HG03521 (cell line): ENCODE measurements around the gene SERPINB4.

ENCODE experiments used
- ATAC-seq: cut with Tn5 transposase; IDR thresholded peaks from one replicate; pipeline ENCODE4 v1.9.1; 2021; ENCODE audit warnings: mild to moderate bottlenecking, moderate library complexity; ENCODE audit not compliant: unreplicated experiment

Gene SERPINB4

DNA sequence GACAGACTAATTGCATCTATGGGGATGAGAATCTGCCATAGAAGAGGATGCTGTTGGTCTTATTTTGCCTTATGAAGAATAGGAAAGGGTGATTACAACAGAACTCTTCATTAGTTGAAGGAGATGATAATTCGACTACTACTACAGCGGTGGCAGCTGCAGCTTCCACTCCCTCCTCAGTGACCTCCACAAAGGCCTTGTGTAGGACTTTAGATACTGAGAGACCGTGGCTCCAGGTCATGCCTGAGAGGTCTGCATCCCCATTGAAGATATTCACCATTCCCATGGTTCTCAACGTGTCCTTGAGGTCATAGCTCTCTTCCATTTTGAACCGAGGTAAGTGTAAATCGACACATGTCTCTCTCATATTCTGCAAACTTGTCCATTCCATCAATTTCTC lies 6.4 kb downstream of the SERPINB4 start:
- ATAC-seq = no peak

DNA sequence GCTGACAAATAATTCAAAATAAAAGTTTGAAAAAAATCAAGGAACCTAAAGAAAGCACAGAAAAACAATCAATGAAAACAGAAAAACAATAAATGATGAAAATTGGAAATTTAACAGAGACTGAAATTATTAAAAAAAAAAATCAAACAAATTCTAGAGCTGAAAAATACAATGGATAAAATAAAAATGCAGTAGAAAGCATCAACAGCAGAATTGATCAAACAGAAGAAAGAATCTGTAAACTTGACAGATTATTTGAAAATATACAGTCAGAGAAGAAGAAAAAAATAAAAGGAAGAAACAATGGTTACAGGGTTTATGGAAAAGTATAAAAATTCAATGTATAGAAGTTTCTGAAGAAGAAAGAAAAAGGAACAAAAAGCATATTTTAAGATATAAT lies 16.2 kb downstream of the SERPINB4 start:
- ATAC-seq = no peak

DNA sequence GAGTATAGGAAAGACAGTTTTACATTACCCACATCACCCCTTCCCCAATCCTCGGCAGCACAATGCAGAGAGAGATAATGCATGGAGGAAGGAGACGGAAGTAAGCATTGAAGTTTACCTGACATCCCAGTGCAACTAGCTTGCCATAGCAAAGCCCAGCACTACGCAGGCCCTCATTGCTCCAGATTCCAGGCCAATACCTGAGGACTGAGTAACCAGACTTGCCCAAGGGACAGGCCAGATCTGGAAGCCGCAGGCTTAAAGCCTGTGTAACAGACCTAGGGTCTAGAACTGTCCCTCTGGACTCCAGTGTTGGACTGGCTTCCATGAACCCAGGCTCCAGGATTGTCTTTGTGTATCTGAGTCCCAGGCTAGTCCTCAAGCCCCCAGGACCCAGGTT lies 17.6 kb downstream of the SERPINB4 start:
- ATAC-seq = no peak

DNA sequence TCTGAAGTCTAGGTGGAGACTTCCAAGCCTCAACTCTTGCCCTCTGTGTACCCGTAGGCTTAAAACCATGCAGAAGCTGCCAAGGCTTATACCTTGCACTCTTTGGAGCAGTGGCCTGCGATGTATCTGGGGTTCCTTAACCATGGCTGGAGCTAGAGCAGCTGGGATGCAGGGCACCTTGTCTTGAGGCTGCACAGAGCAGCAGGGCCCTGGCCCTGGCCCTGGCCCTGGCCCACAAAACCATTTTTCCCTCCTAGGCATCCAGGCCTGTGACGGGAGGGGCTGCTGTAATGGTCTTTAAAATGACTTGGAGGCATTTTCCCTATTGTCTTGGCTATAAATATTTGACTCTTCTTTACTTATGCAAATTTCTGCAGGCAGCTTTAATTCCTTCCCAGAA lies 19.2 kb downstream of the SERPINB4 start:
- ATAC-seq = no peak

DNA sequence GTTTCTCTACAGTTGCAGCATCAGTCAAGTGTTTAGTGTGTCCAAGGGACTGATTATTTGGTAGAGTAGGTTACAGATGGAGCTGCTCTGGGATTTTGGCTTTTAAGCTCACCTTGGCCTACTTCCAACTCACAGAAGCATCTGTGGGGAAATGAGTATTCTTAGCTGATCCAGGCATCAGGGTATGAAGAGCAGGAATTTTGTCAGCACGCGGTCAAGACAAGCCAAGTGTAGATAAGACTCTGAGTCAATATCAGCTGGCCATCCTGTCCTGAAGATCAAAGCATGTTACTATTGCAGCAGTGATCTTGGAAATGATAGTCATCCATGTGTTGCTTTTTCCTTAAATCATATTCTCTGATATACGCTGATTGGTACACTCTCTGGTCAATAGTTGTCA lies 24.4 kb downstream of the SERPINB4 start:
- no peak for ATAC-seq

DNA sequence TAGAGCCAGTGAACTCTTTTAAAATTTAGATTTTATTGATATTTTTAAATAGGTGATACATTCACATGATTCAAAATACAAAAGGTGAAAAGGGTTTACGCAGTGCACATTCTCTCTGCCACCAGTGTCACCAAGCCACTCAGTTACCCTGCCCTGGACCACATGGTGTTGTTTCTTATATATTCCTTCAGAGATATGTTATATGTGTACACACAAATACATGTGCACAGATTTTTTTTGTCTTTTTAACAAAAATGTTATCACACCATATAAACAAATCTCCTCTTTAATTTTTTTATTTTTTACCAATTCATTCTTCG lies 26.2 kb downstream of the SERPINB4 start:
- no peak for ATAC-seq

DNA sequence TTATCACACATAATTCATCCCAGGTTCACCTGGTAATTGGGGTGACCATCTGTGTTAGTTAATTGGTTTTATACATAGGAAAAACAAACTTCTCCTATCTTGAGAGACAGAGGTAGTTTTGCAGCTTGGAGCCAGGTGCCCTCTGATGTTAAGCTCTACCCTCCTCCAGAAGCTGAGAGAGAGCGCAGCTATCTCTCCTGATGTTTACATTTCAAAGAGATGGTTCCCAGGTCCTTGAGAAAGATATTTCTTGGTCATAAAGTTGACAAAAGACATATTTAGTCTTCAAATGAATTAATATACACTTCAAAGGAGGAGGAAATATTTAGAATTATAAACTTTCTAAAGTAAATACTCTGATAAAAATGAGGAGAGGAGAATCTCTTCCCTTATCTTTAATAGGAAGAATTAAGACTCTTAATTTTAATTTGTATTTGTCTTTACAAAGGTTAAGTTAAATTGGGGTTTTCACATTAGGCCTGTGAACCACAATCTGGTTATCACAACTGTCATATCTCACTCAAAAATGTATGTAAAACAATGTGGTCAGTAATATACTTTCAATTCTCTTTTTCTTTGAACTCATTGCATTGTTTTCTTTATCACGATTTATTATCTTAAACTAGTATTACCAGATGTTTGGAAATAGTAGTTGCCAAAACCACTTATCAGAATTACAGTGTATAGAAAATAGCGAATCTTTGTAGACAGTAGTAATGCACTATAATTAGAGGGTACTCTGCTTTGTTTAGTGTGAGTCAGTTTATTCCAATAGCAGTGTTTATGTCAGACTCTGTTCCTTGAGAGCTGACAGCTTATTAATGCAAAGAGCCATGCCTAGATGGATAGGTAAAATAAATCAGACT lies 26.8 kb downstream of the SERPINB4 start:
- ATAC-seq = peak; percentile 91

DNA sequence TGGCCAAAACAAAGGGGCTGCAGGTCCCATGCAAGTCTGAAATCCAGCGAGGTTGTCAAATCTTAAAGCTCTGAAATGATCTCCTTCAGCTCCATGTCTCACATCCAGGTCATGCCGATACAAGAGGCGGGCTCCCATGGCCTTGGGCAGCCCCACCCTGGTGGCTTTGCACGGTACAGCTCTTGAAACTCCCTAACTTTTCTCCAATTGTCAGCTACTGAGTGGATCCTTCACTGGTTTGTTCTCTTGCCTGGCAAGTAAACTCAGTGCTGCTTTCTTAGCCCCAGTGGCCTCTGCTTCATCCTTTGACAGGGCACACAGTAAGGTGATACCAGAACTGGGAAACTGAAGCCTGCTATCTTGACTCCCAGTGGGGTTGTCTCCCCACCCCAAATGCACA lies 30.6 kb downstream of the SERPINB4 start:
- no peak for ATAC-seq

DNA sequence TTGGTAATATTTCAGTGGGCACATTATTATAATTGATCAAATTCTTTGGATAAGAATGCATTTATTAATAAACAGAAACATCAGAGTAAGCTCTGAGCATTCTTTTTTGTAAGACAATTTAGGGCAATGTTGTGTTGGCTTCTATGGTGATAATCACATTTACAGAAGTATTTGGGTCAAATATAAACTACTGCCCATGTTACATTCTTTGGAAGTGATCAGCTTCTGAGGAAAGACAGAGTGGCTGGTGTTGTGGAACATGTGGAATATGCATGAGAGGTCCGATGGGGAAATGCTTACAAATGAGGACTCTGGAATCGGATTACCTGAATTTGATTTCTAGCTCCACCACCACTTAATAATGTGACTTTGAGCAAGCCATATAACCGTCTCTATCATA lies 37.5 kb downstream of the SERPINB4 start:
- ATAC-seq = no peak

DNA sequence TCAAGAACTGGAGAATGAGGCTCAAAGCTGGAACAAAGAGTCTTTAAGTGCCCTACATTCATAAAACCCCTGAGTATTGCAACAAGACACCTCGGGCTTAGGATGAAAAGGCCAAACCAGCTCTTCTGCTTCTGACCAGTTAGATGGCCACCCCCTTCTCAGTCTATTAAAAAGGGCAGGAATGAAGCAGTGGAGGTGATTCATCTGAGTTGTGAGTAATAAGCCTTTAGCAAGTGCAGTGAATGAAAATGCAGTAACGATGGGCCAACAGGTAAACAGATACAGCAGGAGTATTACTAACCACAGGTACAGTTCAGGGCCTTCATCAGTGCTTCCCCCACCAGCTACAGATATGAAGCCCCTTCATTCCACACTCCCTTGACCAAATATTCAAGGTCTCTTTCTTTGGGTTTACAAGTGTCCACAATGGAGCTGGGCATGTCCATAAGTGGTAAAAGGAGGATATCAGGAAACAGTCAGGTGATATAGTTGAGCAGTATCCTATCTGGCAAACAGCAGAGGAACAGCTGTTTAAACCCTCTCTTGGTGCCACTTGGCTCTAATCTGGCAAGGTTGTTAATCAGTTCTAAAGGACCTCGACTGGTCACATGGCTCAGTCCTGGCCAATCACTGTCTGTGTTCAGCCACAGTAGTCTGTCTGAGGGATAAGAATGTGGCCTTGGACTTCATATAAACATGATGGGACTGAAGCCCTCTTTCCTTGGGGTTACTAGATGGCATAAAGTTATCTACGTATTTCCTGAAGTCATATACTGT lies 39.1 kb downstream of the SERPINB4 start:
- no peak for ATAC-seq

DNA sequence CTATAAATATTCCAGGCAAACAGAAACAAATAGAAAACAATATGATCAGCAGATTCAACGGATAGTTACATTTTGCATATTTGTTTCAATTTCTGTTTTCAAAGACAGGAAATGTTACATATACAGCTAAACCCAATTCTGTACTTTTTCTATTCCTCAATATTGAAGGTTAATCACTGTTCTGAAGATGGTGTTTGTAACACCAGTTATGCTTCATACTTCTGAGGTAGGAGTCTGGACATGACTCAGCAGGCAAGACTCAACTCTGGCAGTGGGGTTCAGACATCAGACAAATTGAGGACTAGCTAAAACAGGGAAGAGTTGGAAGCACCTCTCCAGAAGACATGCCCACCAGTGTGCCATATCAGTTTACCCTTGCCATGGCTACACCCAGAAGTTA lies 40.3 kb downstream of the SERPINB4 start:
- peak; percentile 95 for ATAC-seq

DNA sequence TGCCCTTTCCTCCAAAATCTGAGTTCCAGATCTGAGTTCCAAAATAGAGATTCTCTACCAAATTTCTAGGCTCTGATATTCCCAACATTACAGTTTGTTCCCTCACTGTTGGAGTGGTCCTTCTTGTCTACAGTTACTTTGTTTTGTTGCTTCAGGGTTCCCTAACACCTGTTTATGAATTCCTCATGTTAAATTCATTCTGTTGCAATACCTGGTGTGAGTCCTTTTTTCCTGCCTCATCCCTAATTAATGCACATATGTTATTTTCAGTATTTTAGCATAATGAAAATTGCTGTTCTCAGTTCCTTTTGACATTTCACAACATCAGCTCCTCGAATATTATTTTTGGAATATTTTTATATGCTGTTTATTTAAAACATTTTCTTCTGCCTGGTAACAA lies 40.7 kb downstream of the SERPINB4 start:
- no peak for ATAC-seq

DNA sequence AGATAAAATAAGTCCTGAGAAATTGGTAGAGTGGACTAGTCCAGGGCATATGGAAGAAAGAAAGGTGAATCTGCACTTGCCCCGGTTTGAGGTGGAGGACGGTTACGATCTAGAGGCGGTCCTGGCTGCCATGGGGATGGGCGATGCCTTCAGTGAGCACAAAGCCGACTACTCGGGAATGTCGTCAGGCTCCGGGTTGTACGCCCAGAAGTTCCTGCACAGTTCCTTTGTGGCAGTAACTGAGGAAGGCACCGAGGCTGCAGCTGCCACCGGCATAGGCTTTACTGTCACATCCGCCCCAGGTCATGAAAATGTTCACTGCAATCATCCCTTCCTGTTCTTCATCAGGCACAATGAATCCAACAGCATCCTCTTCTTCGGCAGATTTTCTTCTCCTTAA lies 47.1 kb downstream of the SERPINB4 start:
- no peak for ATAC-seq

DNA sequence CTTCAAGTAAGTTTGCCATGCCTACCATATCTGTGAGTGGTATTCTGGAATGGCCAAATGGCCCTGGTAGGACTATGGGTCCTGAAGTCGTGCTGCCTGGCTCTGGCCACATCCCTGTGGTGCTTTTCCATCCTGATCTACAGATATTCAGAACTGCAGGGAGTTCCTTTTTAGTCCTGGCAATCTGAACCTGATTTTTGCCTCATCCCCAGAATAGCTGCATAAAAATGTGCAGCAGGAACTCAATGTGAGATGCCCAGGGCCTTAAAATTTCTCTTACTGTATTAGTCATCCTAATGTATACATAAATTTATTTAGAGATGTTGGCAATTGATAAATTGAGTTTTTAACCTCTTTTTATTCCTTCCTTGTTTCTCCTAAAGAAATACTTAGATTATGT lies 51.6 kb downstream of the SERPINB4 start:
- ATAC-seq = no peak

DNA sequence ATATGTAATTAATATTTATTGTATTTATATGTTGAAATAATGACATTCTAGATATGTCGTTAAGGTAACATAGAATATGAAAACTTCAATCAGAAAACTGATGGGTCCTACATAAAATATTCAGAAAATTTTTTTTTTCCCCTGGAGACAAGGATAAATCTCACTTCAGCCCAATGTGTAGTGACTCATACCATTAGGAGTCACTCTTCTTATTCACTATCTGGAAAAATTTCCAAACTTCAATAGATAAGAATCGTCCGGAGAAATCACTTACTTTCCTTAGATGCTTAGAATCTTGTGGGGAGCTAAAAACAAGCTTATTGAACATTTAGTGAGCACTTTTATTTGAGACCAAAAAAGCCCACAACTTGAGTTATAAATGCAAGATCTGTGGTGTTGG lies 52.3 kb downstream of the SERPINB4 start:
- no peak for ATAC-seq

DNA sequence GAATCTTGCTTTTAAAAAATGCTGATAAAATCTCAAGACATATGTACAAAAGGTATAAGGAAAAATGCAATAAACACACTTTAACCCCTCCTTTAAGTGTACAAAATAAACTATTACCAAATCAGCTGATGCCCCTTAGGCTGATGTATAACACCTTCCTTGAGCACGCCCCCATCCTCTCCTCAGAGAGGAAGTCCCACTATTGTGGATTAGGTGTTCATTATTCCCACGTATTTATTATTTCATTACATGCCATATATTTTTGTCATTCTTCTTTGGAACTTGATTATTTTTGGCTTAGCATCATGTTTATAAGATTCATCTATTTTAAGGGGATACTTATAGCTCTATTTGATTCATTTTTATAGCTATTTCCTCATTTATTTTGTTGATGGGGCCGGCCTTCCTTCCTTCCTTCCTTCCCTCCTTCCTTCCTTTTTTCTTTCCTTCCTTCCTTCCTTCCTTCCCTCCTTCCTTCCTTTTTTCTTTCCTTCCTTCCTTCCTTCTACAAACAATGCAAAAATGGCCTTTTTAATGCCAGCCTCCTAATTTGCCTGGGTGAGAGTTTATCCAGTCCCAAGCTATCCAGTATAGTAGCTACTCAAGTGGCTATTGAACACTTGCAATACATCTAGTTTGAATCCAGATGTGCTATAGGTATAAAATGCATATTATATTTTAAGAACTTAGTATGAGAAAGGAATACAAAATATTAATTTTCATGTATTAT lies 52.9 kb downstream of the SERPINB4 start:
- ATAC-seq = no peak

DNA sequence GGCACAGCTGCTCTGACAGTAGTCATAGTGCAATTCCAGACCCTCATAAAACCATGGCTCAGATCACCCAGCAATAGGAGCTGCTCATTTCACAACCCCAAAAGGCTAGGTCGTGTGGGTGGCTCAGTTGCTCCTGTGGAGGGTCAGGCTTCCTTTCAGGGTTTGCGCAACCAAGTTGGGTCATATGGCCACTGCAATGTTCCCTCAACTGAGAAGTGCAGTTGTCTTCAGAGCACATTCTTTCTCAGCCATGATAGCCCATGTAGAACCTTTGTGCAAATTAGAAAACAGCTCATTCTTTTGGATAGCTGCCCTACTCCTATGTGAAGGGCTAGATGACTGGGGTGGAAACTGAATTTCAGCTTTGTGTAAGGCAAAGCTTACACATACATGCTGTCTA lies 53.7 kb downstream of the SERPINB4 start:
- no peak for ATAC-seq

DNA sequence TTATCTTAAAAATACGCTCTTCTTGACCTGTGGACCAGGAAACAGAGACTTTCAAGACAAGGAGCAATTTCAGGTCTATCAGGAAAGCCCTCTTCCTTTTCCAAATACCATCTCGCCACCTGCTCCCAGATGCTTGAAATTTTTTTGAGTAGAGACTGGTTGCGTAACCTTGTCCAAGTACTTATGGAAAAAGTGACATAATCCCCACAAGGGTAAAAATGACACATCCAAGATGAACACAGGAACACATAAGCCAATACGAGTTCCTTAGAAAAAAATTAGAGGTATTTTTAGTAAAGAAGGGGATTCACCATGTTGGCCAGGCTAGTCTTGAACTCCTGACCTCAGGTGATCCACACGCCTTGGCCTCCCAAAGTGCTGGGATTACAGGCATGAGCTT lies 55.1 kb downstream of the SERPINB4 start:
- ATAC-seq = no peak
